ENCODE measurements around the gene TBL1XR1. TPM values are rescaled to one million over a fixed set of nuclear protein-coding genes. Genes with fewer than 3 reads are reported as not detected.

Gene TBL1XR1
- total and polyA plus RNA-seq, 4 donors, result 24.1 to 203 (median 77.4) TPM

GRCh38 chr3:177154733-177155132 is 42.5 kb downstream of the TBL1XR1 start:
- 68 to 80% methylated on average over 3 of the region's 3 CpGs for WGBS, 2 donors
- H3K9me3 ChIP-seq (ENCODE audit: control insufficient read depth in 4 of 4, insufficient read depth in 3 of 4, low read length in 3 of 4), result no peaks in the 10 kb centered on the region
- no peak overlapping the region for H3K27ac ChIP-seq (ENCODE audit: low read depth in 1 of 2, low read length in 1 of 2)
- H3K4me1 ChIP-seq (ENCODE audit: control insufficient read depth in 5 of 5, insufficient read depth in 5 of 5, low read length in 5 of 5), result peaks cover 0 to 19% (median 17%) of the 10 kb centered on the region in 5 donors
- no peak for ATAC-seq (ENCODE audit: insufficient read depth, low FRiP score)
- DNase-seq, result no peak
- no peaks in the 10 kb centered on the region for H3K27me3 ChIP-seq (ENCODE audit: control insufficient read depth in 3 of 3, insufficient read depth in 3 of 3, low read length in 2 of 3)
- TF ChIP-seq, protein P1, sequence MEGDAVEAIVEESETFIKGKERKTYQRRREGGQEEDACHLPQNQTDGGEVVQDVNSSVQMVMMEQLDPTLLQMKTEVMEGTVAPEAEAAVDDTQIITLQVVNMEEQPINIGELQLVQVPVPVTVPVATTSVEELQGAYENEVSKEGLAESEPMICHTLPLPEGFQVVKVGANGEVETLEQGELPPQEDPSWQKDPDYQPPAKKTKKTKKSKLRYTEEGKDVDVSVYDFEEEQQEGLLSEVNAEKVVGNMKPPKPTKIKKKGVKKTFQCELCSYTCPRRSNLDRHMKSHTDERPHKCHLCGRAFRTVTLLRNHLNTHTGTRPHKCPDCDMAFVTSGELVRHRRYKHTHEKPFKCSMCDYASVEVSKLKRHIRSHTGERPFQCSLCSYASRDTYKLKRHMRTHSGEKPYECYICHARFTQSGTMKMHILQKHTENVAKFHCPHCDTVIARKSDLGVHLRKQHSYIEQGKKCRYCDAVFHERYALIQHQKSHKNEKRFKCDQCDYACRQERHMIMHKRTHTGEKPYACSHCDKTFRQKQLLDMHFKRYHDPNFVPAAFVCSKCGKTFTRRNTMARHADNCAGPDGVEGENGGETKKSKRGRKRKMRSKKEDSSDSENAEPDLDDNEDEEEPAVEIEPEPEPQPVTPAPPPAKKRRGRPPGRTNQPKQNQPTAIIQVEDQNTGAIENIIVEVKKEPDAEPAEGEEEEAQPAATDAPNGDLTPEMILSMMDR (IDR thresholded peaks at IDR 0.05; ENCODE audit: control extremely low read depth, extremely low read depth), result no peak
- no peak overlapping the region for H3K4me3 ChIP-seq
- peaks cover 0 to 6% (median under 1%) of the 10 kb centered on the region in 4 donors for H3K36me3 ChIP-seq (ENCODE audit: control insufficient read depth in 4 of 4, insufficient read depth in 4 of 4, low read length in 4 of 4)
- no peak overlapping the region for H3K9ac ChIP-seq (ENCODE audit: insufficient read depth in 1 of 2, low read length in 2 of 2)

DNA sequence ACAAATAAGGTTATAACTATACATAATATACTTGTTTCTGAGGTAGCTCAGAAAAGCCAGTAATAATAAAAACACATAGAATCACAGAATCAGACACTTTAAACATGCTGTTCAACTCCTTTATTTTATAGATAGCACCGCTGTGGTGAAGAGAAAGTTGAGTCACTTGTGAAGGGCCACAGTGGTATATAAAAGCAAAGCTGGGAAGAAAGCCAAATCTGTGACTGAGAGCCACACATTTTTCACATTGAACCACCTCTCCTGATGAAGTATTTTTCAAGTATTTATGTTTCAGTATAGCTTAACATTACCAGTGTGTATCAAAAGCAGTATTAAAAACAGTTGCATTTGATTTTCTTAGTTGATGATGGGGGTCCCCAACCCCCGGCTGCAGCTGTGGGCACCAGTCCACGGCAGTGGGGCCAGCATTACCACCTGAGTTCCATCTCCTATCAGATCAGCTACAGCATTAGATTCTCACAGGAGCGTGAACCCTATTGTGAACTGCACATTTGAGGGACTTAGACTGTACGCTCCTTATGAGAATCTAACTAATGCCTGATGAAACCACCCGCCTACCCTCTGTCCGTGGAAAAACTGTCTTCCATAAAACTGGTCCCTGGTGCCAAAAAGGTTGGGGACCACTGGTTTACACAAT is 46.2 kb downstream of the TBL1XR1 start:
- peak overlapping the region in 1 of 2 donors; percentile 32 for H3K9ac ChIP-seq (ENCODE audit: insufficient read depth in 1 of 2, low read length in 2 of 2)
- peaks cover 0 to 3% (median 0%) of the 10 kb centered on the region in 4 donors for H3K36me3 ChIP-seq (ENCODE audit: control insufficient read depth in 4 of 4, insufficient read depth in 4 of 4, low read length in 4 of 4)
- H3K27me3 ChIP-seq (ENCODE audit: control insufficient read depth in 3 of 3, insufficient read depth in 3 of 3, low read length in 2 of 3), result no peaks in the 10 kb centered on the region
- H3K9me3 ChIP-seq (ENCODE audit: control insufficient read depth in 4 of 4, insufficient read depth in 3 of 4, low read length in 3 of 4), result no peaks in the 10 kb centered on the region
- peak; percentile 75 for ATAC-seq (ENCODE audit: insufficient read depth, low FRiP score)
- peak; percentile 55 to 86 (median 62) for DNase-seq
- no peak overlapping the region for H3K27ac ChIP-seq (ENCODE audit: low read depth in 1 of 2, low read length in 1 of 2)
- TF ChIP-seq, protein P1 (IDR thresholded peaks at IDR 0.05; ENCODE audit: control extremely low read depth, extremely low read depth), result no peak
- no peak overlapping the region for H3K4me3 ChIP-seq
- H3K4me1 ChIP-seq (ENCODE audit: control insufficient read depth in 5 of 5, insufficient read depth in 5 of 5, low read length in 5 of 5), result peaks cover 4 to 26% (median 23%) of the 10 kb centered on the region in 5 donors
- 59 to 61% methylated on average over 7 of the region's 7 CpGs for WGBS, 2 donors

DNA sequence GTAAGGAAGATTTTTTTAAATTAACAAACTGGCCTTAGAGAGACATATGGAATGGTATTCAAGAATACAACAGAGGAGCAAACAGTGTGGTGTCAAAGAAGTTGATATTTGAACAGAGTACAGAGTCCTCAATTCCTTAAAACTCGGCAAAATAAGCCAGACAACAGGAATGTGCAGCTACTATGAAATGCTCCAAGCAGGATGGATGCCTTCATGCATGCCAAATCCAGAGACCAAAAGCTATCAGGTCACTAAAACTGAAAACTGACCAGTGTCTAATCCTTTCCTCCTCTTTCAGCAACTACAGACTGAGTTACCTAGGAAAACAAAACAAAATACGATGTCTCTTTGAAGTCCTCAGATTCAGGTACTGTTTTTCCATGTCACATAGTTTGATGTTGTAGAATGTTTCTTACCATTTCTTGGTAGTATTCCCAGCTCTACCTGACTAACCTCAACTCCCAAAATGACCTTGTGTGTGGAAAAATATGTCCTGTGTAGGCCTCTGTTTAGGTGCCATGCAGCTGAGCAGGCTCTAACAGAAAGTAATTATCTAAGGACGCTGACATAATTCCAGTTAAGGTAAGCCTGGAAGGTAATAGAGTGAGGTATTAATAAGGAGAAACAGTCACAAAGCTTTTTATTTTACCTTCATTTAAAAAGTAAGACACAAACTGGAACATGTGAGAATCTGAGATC is 46.9 kb downstream of the TBL1XR1 start:
- TF ChIP-seq, protein P1 (IDR thresholded peaks at IDR 0.05; ENCODE audit: control extremely low read depth, extremely low read depth), result no peak
- peak in 1 of 3 donors; percentile 21 for DNase-seq
- no peaks in the 10 kb centered on the region for H3K27me3 ChIP-seq (ENCODE audit: control insufficient read depth in 3 of 3, insufficient read depth in 3 of 3, low read length in 2 of 3)
- H3K9ac ChIP-seq (ENCODE audit: insufficient read depth in 1 of 2, low read length in 2 of 2), result no peak overlapping the region
- H3K36me3 ChIP-seq (ENCODE audit: control insufficient read depth in 4 of 4, insufficient read depth in 4 of 4, low read length in 4 of 4), result peaks cover 0 to 3% (median 0%) of the 10 kb centered on the region in 4 donors
- H3K9me3 ChIP-seq (ENCODE audit: control insufficient read depth in 4 of 4, insufficient read depth in 3 of 4, low read length in 3 of 4), result no peaks in the 10 kb centered on the region
- no peak overlapping the region for H3K4me3 ChIP-seq
- H3K4me1 ChIP-seq (ENCODE audit: control insufficient read depth in 5 of 5, insufficient read depth in 5 of 5, low read length in 5 of 5), result peaks cover 5 to 30% (median 26%) of the 10 kb centered on the region in 5 donors
- H3K27ac ChIP-seq (ENCODE audit: low read depth in 1 of 2, low read length in 1 of 2), result peak overlapping the region in 1 of 2 donors; percentile 15
- ATAC-seq (ENCODE audit: insufficient read depth, low FRiP score), result no peak
- 58 to 71% methylated on average over 3 of the region's 3 CpGs for WGBS, 2 donors
